Measurements from ENCODE around the gene YIPF1. TPM values are rescaled to one million over a fixed set of nuclear protein-coding genes. Genes with fewer than 3 reads are reported as not detected.
A peak's percentile ranks its signal among the peaks of the same experiment; 100 is the strongest.

YIPF1 gene
- total RNA-seq, 1 donor from 2014 or later = 13.9 TPM

- Histone ChIP-seq H3K4me3 (no peak overlapping the region), H3K27me3 (ENCODE audit: low read depth) (peaks cover 3% of the 10 kb centered on the region), H3K36me3 (no peaks in the 10 kb centered on the region), H3K27ac (replicated peaks) (no peak overlapping the region), H3K4me1 (peaks cover 17% of the 10 kb centered on the region), H3K9me3 (replicated peaks) (no peaks in the 10 kb centered on the region)
- no peak for DNase-seq
- intact Hi-C loops (cut with micrococcal nuclease) = no loop called here
- no peak for TF ChIP-seq CTCF (IDR thresholded peaks at IDR 0.05; ENCODE audit: borderline replicate concordance)
These were observed 5.0 kb upstream of the YIPF1 start for GRCh38 chr1:53894644-53895043.

GRCh38 chr1:53893999-53894636 is 4.5 kb upstream of the YIPF1 start, which contains the start of gene DIO1:
TSS of gene DIO1 (plus strand) at chr1:53894187. CDS start at chr1:53894211, 24 bp downstream.
- intact Hi-C loops (cut with micrococcal nuclease) = no loop called here
- peaks cover 17% of the 10 kb centered on the region for H3K4me1 ChIP-seq

GRCh38 chr1:53892911-53893310 is 3.3 kb upstream of the YIPF1 start:
- Histone ChIP-seq H3K27ac (replicated peaks) (peak overlapping the region; percentile 21), H3K9me3 (replicated peaks) (no peaks in the 10 kb centered on the region), H3K4me1 (peaks cover 19% of the 10 kb centered on the region), H3K4me3 (no peak overlapping the region), H3K36me3 (no peaks in the 10 kb centered on the region), H3K27me3 (ENCODE audit: low read depth) (peaks cover 3% of the 10 kb centered on the region)
- intact Hi-C loops (cut with micrococcal nuclease) = no loop called here
- no peak for DNase-seq
- TF ChIP-seq CTCF (IDR thresholded peaks at IDR 0.05; ENCODE audit: borderline replicate concordance) = no peak

More at GRCh38 chr1:53893999-53894636, 4.5 kb upstream of the YIPF1 start, which contains the start of gene DIO1:
- Histone ChIP-seq H3K36me3 (no peaks in the 10 kb centered on the region), H3K27ac (replicated peaks) (no peak within 1 kb of the TSS), H3K4me3 (no peak within 1 kb of the TSS), H3K27me3 (ENCODE audit: low read depth) (peaks cover 3% of the 10 kb centered on the region), H3K9me3 (replicated peaks) (no peaks in the 10 kb centered on the region)
- TF ChIP-seq CTCF (IDR thresholded peaks at IDR 0.05; ENCODE audit: borderline replicate concordance) = no peak
- no peak for DNase-seq

- Histone ChIP-seq H3K36me3 (peaks cover 8% of the 10 kb centered on the region), H3K4me3 (no peak overlapping the region), H3K4me1 (peaks cover 19% of the 10 kb centered on the region), H3K9me3 (replicated peaks) (no peaks in the 10 kb centered on the region), H3K27ac (replicated peaks) (no peak overlapping the region), H3K27me3 (ENCODE audit: low read depth) (peaks cover 3% of the 10 kb centered on the region)
- no peak for DNase-seq
- intact Hi-C loops (cut with micrococcal nuclease) = no loop called here
- no peak for TF ChIP-seq CTCF (IDR thresholded peaks at IDR 0.05; ENCODE audit: borderline replicate concordance)
These were observed 2.1 kb upstream of the YIPF1 start for GRCh38 chr1:53891678-53892077.

- intact Hi-C loops (cut with micrococcal nuclease) = no loop called here
- peaks cover 15% of the 10 kb centered on the region for H3K36me3 ChIP-seq
- no peak for TF ChIP-seq CTCF (IDR thresholded peaks at IDR 0.05; ENCODE audit: borderline replicate concordance)
- peaks cover 19% of the 10 kb centered on the region for H3K4me1 ChIP-seq
- peaks cover 3% of the 10 kb centered on the region for H3K27me3 ChIP-seq (ENCODE audit: low read depth)
- no peak overlapping the region for H3K4me3 ChIP-seq
- H3K27ac ChIP-seq (replicated peaks) = no peak overlapping the region
- no peak for DNase-seq
- no peaks in the 10 kb centered on the region for H3K9me3 ChIP-seq (replicated peaks)
These were observed 1.4 kb upstream of the YIPF1 start for GRCh38 chr1:53891018-53891417.
